A673 (cell line): ENCODE data around the gene FYTTD1. TPM values are rescaled to one million over a fixed set of nuclear protein-coding genes. Genes with fewer than 3 reads are reported as not detected.

Experiments
- BruUV-seq: library from RNA; stranded (reverse); fragments of 400-500 nt; replicated peaks from 2 replicates; lab custom pipeline; 2021; lab: Mats Ljungman, UMichigan
- CTCF ChIA-PET: fragments of 300-600 bp; sonication (Branson Sonifier 250); formaldehyde crosslinking; loops from one replicate; lab custom pipeline; 2022; ENCODE audit warnings: antibody characterized with exemption; lab: Charles Lee
- POLR2A ChIA-PET: fragments of 300-600 bp; sonication (Branson Sonifier 250); formaldehyde crosslinking; loops from one replicate; lab custom pipeline; 2022; ENCODE audit warnings: antibody characterized with exemption; ENCODE audit not compliant: low non-redundant PET; lab: Charles Lee
- DNase-seq: peaks from one replicate; pipeline ENCODE4 v3.0.0-alpha.2; 2015; ENCODE audit warnings: low spot score
- H3K27ac ChIP-seq: fragments of 200-600 bp; sonication (generic); 2 replicates; pipeline ENCODE4 v1.5.1; 2016; ENCODE audit warnings: mixed run types, low read depth, mild to moderate bottlenecking, mixed read lengths, antibody characterized with exemption, low read length; ENCODE audit not compliant: poor library complexity, severe bottlenecking
- H3K27me3 ChIP-seq: fragments of 200-600 bp; sonication (generic); replicated peaks from 2 replicates; pipeline ENCODE4 v1.6.1; 2017; ENCODE audit warnings: mixed run types, low read depth, mild to moderate bottlenecking, mixed read lengths, antibody characterized with exemption, low read length; ENCODE audit not compliant: insufficient read depth, poor library complexity
- H3K36me3 ChIP-seq: fragments of 200-600 bp; sonication (generic); 2 replicates; pipeline ENCODE4 v1.6.1; 2016; ENCODE audit warnings: mixed run types, mild to moderate bottlenecking, mixed read lengths, antibody characterized with exemption, low read length; ENCODE audit not compliant: insufficient read depth, poor library complexity, severe bottlenecking
- H3K4me1 ChIP-seq: fragments of 200-600 bp; sonication (generic); 2 replicates; pipeline ENCODE4 v1.6.1; 2017; ENCODE audit warnings: mixed run types, mild to moderate bottlenecking, mixed read lengths, antibody characterized with exemption, low read length; ENCODE audit not compliant: insufficient read depth, poor library complexity, severe bottlenecking
- H3K4me3 ChIP-seq: fragments of 200-600 bp; sonication (generic); 2 replicates; pipeline ENCODE4 v1.5.1; 2016; ENCODE audit warnings: low read depth, mixed run types, mild to moderate bottlenecking, mixed read lengths, low read length; ENCODE audit not compliant: poor library complexity, severe bottlenecking
- H3K9me3 ChIP-seq: fragments of 200-600 bp; sonication (generic); 2 replicates; pipeline ENCODE4 v1.6.1; 2016; ENCODE audit warnings: mixed run types, low read depth, mild to moderate bottlenecking, mixed read lengths, antibody characterized with exemption, low read length; ENCODE audit not compliant: poor library complexity, severe bottlenecking
- EZH2 ChIP-seq: fragments of 200-600 bp; sonication (generic); IDR thresholded peaks from 2 replicates; pipeline ENCODE4 v1.6.1; 2017; ENCODE audit warnings: borderline replicate concordance, low read depth, mild to moderate bottlenecking, mixed read lengths, antibody characterized with exemption, low read length; ENCODE audit not compliant: poor library complexity, severe bottlenecking
- intact Hi-C: fragments of 100-400 bp; cut with micrococcal nuclease; formaldehyde crosslinking; loops from one replicate; pipeline ENCODE4 v1.10.0; 2022; ENCODE audit not compliant: unreplicated experiment
- total RNA-seq: library from RNA; stranded (reverse); gene quantifications from 2 replicates; pipeline ENCODE4 v1.2.3, GENCODE V29; 2021
- TF ChIP-seq, protein P1 (sequence below): fragments of 300-800, 200-600 bp; sonication (generic); conservative IDR thresholded peaks from 2 replicates; pipeline ENCODE4 v1.5.1; 2017; ENCODE audit warnings: low read depth, mild to moderate bottlenecking, antibody characterized with exemption, low read length, moderate library complexity, mixed read lengths

Gene FYTTD1
- total RNA-seq, 1 experiment from 2014 or later, result 89.7 TPM

DNA sequence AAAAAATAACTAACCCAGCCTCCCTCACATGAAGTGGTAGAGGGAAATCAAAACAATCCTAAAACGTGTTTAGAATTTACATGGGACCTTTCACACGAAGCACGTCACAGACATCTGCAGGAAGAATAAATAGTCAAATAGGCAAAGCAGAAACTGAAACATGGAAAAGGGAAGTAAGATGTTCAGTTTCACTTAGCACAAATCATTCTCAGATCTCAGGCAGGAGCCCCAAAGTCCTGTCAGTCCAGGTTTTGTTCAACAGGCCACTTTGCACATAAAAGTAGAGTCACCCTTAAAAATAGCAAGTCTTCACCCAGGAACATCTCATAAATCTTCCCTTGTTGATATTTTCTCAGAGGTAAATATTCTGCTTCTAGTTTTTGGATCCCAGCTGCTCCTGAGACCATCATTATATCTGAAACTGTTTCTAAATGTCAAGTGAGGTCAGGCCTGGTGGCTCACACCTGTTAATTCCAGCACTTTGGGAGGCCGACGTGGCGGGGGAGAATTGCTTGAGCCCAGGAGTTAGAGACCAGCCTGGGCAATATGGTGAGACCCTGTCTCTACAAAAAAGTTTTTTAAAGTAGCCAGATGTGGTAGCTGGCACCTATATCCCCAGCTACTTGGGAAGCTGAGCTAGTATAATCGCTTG lies 14.9 kb upstream of the FYTTD1 start:
- intact Hi-C loops, result no loop called here
- no peak for TF ChIP-seq EZH2
- TF ChIP-seq, protein P1, sequence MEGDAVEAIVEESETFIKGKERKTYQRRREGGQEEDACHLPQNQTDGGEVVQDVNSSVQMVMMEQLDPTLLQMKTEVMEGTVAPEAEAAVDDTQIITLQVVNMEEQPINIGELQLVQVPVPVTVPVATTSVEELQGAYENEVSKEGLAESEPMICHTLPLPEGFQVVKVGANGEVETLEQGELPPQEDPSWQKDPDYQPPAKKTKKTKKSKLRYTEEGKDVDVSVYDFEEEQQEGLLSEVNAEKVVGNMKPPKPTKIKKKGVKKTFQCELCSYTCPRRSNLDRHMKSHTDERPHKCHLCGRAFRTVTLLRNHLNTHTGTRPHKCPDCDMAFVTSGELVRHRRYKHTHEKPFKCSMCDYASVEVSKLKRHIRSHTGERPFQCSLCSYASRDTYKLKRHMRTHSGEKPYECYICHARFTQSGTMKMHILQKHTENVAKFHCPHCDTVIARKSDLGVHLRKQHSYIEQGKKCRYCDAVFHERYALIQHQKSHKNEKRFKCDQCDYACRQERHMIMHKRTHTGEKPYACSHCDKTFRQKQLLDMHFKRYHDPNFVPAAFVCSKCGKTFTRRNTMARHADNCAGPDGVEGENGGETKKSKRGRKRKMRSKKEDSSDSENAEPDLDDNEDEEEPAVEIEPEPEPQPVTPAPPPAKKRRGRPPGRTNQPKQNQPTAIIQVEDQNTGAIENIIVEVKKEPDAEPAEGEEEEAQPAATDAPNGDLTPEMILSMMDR, result no peak
- POLR2A ChIA-PET, result no interaction called here
- H3K4me1 ChIP-seq, result peaks cover 12% of the 10 kb centered on the region
- CTCF ChIA-PET, result no interaction called here
- H3K27ac ChIP-seq, result no peak overlapping the region
- BruUV-seq, result TSS peak; percentile 25
- no peaks in the 10 kb centered on the region for H3K9me3 ChIP-seq
- H3K4me3 ChIP-seq, result no peak overlapping the region
- no peak for DNase-seq
- no peaks in the 10 kb centered on the region for H3K36me3 ChIP-seq
- H3K27me3 ChIP-seq, result no peaks in the 10 kb centered on the region

DNA sequence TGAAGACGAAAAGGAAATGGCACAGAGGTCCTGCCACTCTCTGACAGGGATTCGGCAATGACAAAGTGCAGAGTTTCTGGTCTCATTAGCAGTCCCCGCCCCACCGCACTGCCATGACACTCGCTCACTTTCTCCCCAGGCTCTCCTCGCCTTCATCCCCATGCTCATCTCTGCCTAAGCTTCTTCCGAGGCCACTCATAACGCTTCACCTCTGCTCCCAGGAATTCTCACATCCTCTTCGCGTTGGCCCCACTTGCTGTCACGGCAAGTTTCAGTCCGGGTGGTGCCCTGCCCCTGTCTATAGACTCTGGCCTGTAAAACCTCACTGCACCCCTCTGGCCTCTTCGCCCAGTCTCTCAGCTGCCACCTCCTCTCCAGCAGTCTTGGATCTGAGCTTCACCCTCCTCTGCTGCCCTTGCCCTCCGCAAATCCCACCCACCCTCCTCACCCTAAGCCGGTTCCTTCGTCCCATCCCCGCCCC lies 13.6 kb upstream of the FYTTD1 start:
- TF ChIP-seq, protein P1, result no peak
- TF ChIP-seq EZH2, result no peak
- Histone ChIP-seq H3K9me3 (no peaks in the 10 kb centered on the region), H3K27ac (peak overlapping the region; percentile 72), H3K27me3 (no peaks in the 10 kb centered on the region), H3K36me3 (no peaks in the 10 kb centered on the region), H3K4me3 (peak overlapping the region; percentile 98), H3K4me1 (peaks cover 12% of the 10 kb centered on the region)
- CTCF ChIA-PET, result interaction anchor here (0.8 kb wide), 1 partner anchor 222 kb away, joined by 3 read pairs; no protein-coding TSS in a partner anchor
- intact Hi-C loops, result no loop called here
- POLR2A ChIA-PET, result no interaction called here
- no TSS peak for BruUV-seq
- peak; percentile 33 for DNase-seq

DNA sequence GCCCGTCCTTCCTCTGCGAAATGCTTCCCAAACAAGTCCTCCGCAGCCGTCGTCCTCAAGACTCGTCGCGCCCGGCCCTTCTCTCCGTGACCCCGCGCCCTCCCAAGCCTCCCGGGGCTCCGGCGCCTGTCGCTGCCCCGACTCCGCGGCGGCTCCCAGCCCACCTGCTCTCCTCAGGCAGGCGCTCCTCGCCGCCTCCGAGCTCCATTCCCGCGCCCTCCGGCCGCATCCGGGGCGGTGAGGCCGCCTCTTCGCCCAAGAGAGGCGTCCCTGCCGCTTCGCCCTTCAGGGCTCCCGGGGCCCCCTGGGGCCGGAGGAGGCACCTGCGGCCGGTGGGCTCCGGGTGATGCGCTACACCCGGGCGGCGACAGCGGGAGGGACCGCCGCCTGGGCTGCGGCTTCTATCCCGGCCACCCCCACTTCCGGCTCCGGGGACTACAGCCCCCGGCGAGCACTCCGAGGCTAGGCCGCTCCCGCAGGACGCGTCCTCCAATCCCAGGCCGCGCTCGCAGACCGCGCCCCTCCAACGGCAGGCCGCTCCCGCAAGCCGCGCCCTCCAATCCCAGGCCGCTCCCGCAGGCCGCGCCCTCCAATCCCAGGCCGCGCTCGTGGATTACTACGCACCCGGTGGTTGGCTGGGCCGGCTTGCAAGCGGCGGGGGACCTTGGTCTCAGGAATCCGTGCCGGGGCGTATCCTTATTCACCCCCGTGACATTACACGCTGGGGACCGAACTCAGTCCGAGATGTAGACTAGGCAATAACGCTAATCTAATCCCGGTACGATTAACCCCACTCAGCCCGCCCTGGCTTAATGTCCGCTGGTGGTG lies 13.0 kb upstream of the FYTTD1 start, which contains the start of gene RUBCN:
TSS of gene RUBCN (minus strand) at position 414 of the 828 bp plus-strand sequence. CDS start at position 229, 185 bp downstream.
- Histone ChIP-seq H3K4me3 (peak within 1 kb of the TSS; percentile 98), H3K27me3 (no peaks in the 10 kb centered on the region), H3K9me3 (no peaks in the 10 kb centered on the region), H3K4me1 (peaks cover 12% of the 10 kb centered on the region), H3K27ac (peak within 1 kb of the TSS; percentile 72), H3K36me3 (no peaks in the 10 kb centered on the region)
- ChIA-PET CTCF (interaction anchor here (0.8 kb wide), 1 partner anchor 221 kb away, joined by 3 read pairs; no protein-coding TSS in a partner anchor), POLR2A (no interaction called here)
- intact Hi-C loops, result no loop called here
- BruUV-seq, result no TSS peak
- TF ChIP-seq, protein P1, result no peak
- no peak for TF ChIP-seq EZH2
- peak; percentile 99 for DNase-seq
